ENCODE measurements around the gene RBM33.

RBM33 gene

GRCh38 chr7:155625557-155625956 is 18.9 kb upstream of the RBM33 start:
- no peak overlapping the region for H3K18ac ChIP-seq (ENCODE audit: low read depth in 1 of 2, low read length in 2 of 2)
- no peak overlapping the region for H2BK5ac ChIP-seq (ENCODE audit: low read depth, low read length, poor library complexity, severe bottlenecking)
- H3K79me1 ChIP-seq (replicated peaks; ENCODE audit: low read length, poor library complexity, severe bottlenecking), result no peaks in the 10 kb centered on the region
- H2AFZ ChIP-seq (ENCODE audit: low read depth, low read length), result no peak overlapping the region
- no peak overlapping the region for H2BK120ac ChIP-seq (ENCODE audit: low read depth, low read length)
- WGBS, result 68% methylated on average over 2 of the region's 4 CpGs
- H3K14ac ChIP-seq (ENCODE audit: low read length in 2 of 2), result no peak overlapping the region
- no peaks in the 10 kb centered on the region for H3K27me3 ChIP-seq (ENCODE audit: control insufficient read depth in 1 of 2, insufficient read depth in 1 of 2, low read length in 2 of 2)
- no peak overlapping the region for H3K23ac ChIP-seq (ENCODE audit: low read length in 2 of 2)
- H3K9ac ChIP-seq (ENCODE audit: low read length), result no peak overlapping the region
- H3K9me3 ChIP-seq (ENCODE audit: control insufficient read depth, low read length), result peaks cover 27% of the 10 kb centered on the region
- H3K4me3 ChIP-seq (ENCODE audit: insufficient read depth in 1 of 2, low read depth in 1 of 2, low read length in 2 of 2), result no peak overlapping the region
- H4K8ac ChIP-seq (ENCODE audit: low read length), result no peak overlapping the region
- H2AK5ac ChIP-seq (ENCODE audit: low read length, severe bottlenecking), result no peak overlapping the region
- no peak for DNase-seq
- H3K4me1 ChIP-seq (ENCODE audit: control insufficient read depth, insufficient read depth, low read depth, low read length), result peaks cover 2% of the 10 kb centered on the region
- no peak overlapping the region for H4K91ac ChIP-seq (ENCODE audit: low read length)
- H3K27ac ChIP-seq (ENCODE audit: low read length, poor library complexity, severe bottlenecking), result no peak overlapping the region
- no peak overlapping the region for H3K4ac ChIP-seq (ENCODE audit: low read depth in 1 of 2, low read length in 2 of 2)
- no peaks in the 10 kb centered on the region for H3K36me3 ChIP-seq (ENCODE audit: control insufficient read depth in 1 of 2, insufficient read depth in 2 of 2, low read depth in 1 of 2, low read length in 2 of 2)
- no peak overlapping the region for H2BK15ac ChIP-seq (ENCODE audit: low read depth, poor library complexity, severe bottlenecking)
- no peak overlapping the region for H3K4me2 ChIP-seq (ENCODE audit: low read length, poor library complexity, severe bottlenecking)
- no peak overlapping the region for H2BK12ac ChIP-seq (ENCODE audit: low read length in 2 of 2)

- Histone ChIP-seq H4K8ac (ENCODE audit: low read length) (no peak overlapping the region), H3K9ac (ENCODE audit: low read length) (no peak overlapping the region), H3K9me3 (ENCODE audit: control insufficient read depth, low read length) (peaks cover 45% of the 10 kb centered on the region), H3K4me2 (ENCODE audit: low read length, poor library complexity, severe bottlenecking) (no peak overlapping the region), H2BK12ac (ENCODE audit: low read length in 2 of 2) (no peak overlapping the region), H4K91ac (ENCODE audit: low read length) (no peak overlapping the region), H2BK5ac (ENCODE audit: low read depth, low read length, poor library complexity, severe bottlenecking) (no peak overlapping the region), H3K4ac (ENCODE audit: low read depth in 1 of 2, low read length in 2 of 2) (no peak overlapping the region), H3K27me3 (ENCODE audit: control insufficient read depth in 1 of 2, insufficient read depth in 1 of 2, low read length in 2 of 2) (no peaks in the 10 kb centered on the region), H3K36me3 (ENCODE audit: control insufficient read depth in 1 of 2, insufficient read depth in 2 of 2, low read depth in 1 of 2, low read length in 2 of 2) (no peaks in the 10 kb centered on the region), H2AK5ac (ENCODE audit: low read length, severe bottlenecking) (no peak overlapping the region), H2BK15ac (ENCODE audit: low read depth, poor library complexity, severe bottlenecking) (no peak overlapping the region), H3K79me1 (replicated peaks; ENCODE audit: low read length, poor library complexity, severe bottlenecking) (no peaks in the 10 kb centered on the region), H2BK120ac (ENCODE audit: low read depth, low read length) (no peak overlapping the region), H3K14ac (ENCODE audit: low read length in 2 of 2) (no peak overlapping the region), H3K23ac (ENCODE audit: low read length in 2 of 2) (no peak overlapping the region), H2AFZ (ENCODE audit: low read depth, low read length) (no peak overlapping the region), H3K18ac (ENCODE audit: low read depth in 1 of 2, low read length in 2 of 2) (no peak overlapping the region), H3K4me3 (ENCODE audit: insufficient read depth in 1 of 2, low read depth in 1 of 2, low read length in 2 of 2) (no peak overlapping the region), H3K4me1 (ENCODE audit: control insufficient read depth, insufficient read depth, low read depth, low read length) (peaks cover under 1% of the 10 kb centered on the region), H3K27ac (ENCODE audit: low read length, poor library complexity, severe bottlenecking) (no peak overlapping the region)
- DNase-seq, result no peak
- WGBS, result no CpG with 5 or more reads among the region's 1 CpG
Measured at GRCh38 chr7:155629171-155629570, 15.3 kb upstream of the RBM33 start.

GRCh38 chr7:155631155-155631554 is 13.3 kb upstream of the RBM33 start:
- H3K27ac ChIP-seq (ENCODE audit: low read length, poor library complexity, severe bottlenecking), result no peak overlapping the region
- no peak overlapping the region for H2AK5ac ChIP-seq (ENCODE audit: low read length, severe bottlenecking)
- H3K9ac ChIP-seq (ENCODE audit: low read length), result no peak overlapping the region
- no CpG with 5 or more reads among the region's 3 CpGs for WGBS
- peaks cover 54% of the 10 kb centered on the region for H3K9me3 ChIP-seq (ENCODE audit: control insufficient read depth, low read length)
- no peak overlapping the region for H2BK12ac ChIP-seq (ENCODE audit: low read length in 2 of 2)
- no peak overlapping the region for H4K8ac ChIP-seq (ENCODE audit: low read length)
- no peak overlapping the region for H3K14ac ChIP-seq (ENCODE audit: low read length in 2 of 2)
- no peak overlapping the region for H2BK15ac ChIP-seq (ENCODE audit: low read depth, poor library complexity, severe bottlenecking)
- DNase-seq, result no peak
- H3K36me3 ChIP-seq (ENCODE audit: control insufficient read depth in 1 of 2, insufficient read depth in 2 of 2, low read depth in 1 of 2, low read length in 2 of 2), result no peaks in the 10 kb centered on the region
- no peak overlapping the region for H2BK5ac ChIP-seq (ENCODE audit: low read depth, low read length, poor library complexity, severe bottlenecking)
- H3K18ac ChIP-seq (ENCODE audit: low read depth in 1 of 2, low read length in 2 of 2), result no peak overlapping the region
- no peak overlapping the region for H3K23ac ChIP-seq (ENCODE audit: low read length in 2 of 2)
- H2BK120ac ChIP-seq (ENCODE audit: low read depth, low read length), result no peak overlapping the region
- no peak overlapping the region for H4K91ac ChIP-seq (ENCODE audit: low read length)
- no peaks in the 10 kb centered on the region for H3K27me3 ChIP-seq (ENCODE audit: control insufficient read depth in 1 of 2, insufficient read depth in 1 of 2, low read length in 2 of 2)
- no peak overlapping the region for H2AFZ ChIP-seq (ENCODE audit: low read depth, low read length)
- H3K4ac ChIP-seq (ENCODE audit: low read depth in 1 of 2, low read length in 2 of 2), result no peak overlapping the region
- H3K79me1 ChIP-seq (replicated peaks; ENCODE audit: low read length, poor library complexity, severe bottlenecking), result no peaks in the 10 kb centered on the region
- H3K4me2 ChIP-seq (ENCODE audit: low read length, poor library complexity, severe bottlenecking), result no peak overlapping the region
- H3K4me1 ChIP-seq (ENCODE audit: control insufficient read depth, insufficient read depth, low read depth, low read length), result no peaks in the 10 kb centered on the region
- H3K4me3 ChIP-seq (ENCODE audit: insufficient read depth in 1 of 2, low read depth in 1 of 2, low read length in 2 of 2), result no peak overlapping the region

- Histone ChIP-seq H2AK5ac (ENCODE audit: low read length, severe bottlenecking) (no peak overlapping the region), H2AFZ (ENCODE audit: low read depth, low read length) (no peak overlapping the region), H3K4me2 (ENCODE audit: low read length, poor library complexity, severe bottlenecking) (no peak overlapping the region), H4K8ac (ENCODE audit: low read length) (no peak overlapping the region), H3K4me1 (ENCODE audit: control insufficient read depth, insufficient read depth, low read depth, low read length) (no peaks in the 10 kb centered on the region), H3K4me3 (ENCODE audit: insufficient read depth in 1 of 2, low read depth in 1 of 2, low read length in 2 of 2) (no peak overlapping the region), H3K23ac (ENCODE audit: low read length in 2 of 2) (no peak overlapping the region), H3K9me3 (ENCODE audit: control insufficient read depth, low read length) (peaks cover 61% of the 10 kb centered on the region), H4K91ac (ENCODE audit: low read length) (no peak overlapping the region), H3K18ac (ENCODE audit: low read depth in 1 of 2, low read length in 2 of 2) (no peak overlapping the region), H3K9ac (ENCODE audit: low read length) (no peak overlapping the region), H3K27me3 (ENCODE audit: control insufficient read depth in 1 of 2, insufficient read depth in 1 of 2, low read length in 2 of 2) (no peaks in the 10 kb centered on the region), H3K36me3 (ENCODE audit: control insufficient read depth in 1 of 2, insufficient read depth in 2 of 2, low read depth in 1 of 2, low read length in 2 of 2) (peaks cover 4 to 8% of the 10 kb centered on the region in 2 experiments), H3K27ac (ENCODE audit: low read length, poor library complexity, severe bottlenecking) (no peak overlapping the region), H3K4ac (ENCODE audit: low read depth in 1 of 2, low read length in 2 of 2) (no peak overlapping the region), H2BK5ac (ENCODE audit: low read depth, low read length, poor library complexity, severe bottlenecking) (no peak overlapping the region), H2BK12ac (ENCODE audit: low read length in 2 of 2) (no peak overlapping the region), H3K79me1 (replicated peaks; ENCODE audit: low read length, poor library complexity, severe bottlenecking) (peaks cover 3% of the 10 kb centered on the region), H3K14ac (ENCODE audit: low read length in 2 of 2) (no peak overlapping the region), H2BK15ac (ENCODE audit: low read depth, poor library complexity, severe bottlenecking) (no peak overlapping the region), H2BK120ac (ENCODE audit: low read depth, low read length) (no peak overlapping the region)
- no peak for DNase-seq
- WGBS, result 96% methylated on average over 2 of the region's 3 CpGs
Measured at GRCh38 chr7:155635817-155636216, 8.6 kb upstream of the RBM33 start.
